ENCODE data around the gene GLTP.

GLTP gene

GRCh38 chr12:109925185-109925840, 45.0 kb upstream of the GLTP start:
- TF ChIP-seq TCF12 (IDR thresholded peaks at IDR 0.05; ENCODE audit: low read depth) (no peak), CEBPB (IDR thresholded peaks at IDR 0.05) (no peak)

- TF ChIP-seq, protein P1, sequence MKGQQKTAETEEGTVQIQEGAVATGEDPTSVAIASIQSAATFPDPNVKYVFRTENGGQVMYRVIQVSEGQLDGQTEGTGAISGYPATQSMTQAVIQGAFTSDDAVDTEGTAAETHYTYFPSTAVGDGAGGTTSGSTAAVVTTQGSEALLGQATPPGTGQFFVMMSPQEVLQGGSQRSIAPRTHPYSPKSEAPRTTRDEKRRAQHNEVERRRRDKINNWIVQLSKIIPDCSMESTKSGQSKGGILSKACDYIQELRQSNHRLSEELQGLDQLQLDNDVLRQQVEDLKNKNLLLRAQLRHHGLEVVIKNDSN (IDR thresholded peaks at IDR 0.05) = no peak
- TF ChIP-seq NFIC (IDR thresholded peaks at IDR 0.05) (no peak), YY1 (IDR thresholded peaks at IDR 0.05; ENCODE audit: low read depth) (no peak), TAF1 (IDR thresholded peaks at IDR 0.05; ENCODE audit: low read depth) (no peak), EGR1 (IDR thresholded peaks at IDR 0.05) (no peak), ZBTB7A (IDR thresholded peaks at IDR 0.05; ENCODE audit: low read depth) (no peak), CREB1 (IDR thresholded peaks at IDR 0.05; ENCODE audit: low read depth) (no peak), TCF12 (IDR thresholded peaks at IDR 0.05; ENCODE audit: low read depth) (no peak)
- TF ChIP-seq, protein P2, sequence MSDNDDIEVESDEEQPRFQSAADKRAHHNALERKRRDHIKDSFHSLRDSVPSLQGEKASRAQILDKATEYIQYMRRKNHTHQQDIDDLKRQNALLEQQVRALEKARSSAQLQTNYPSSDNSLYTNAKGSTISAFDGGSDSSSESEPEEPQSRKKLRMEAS (IDR thresholded peaks at IDR 0.05) = no peak
Measured at GRCh38 chr12:109923481-109924245, 43.3 kb upstream of the GLTP start.

DNA sequence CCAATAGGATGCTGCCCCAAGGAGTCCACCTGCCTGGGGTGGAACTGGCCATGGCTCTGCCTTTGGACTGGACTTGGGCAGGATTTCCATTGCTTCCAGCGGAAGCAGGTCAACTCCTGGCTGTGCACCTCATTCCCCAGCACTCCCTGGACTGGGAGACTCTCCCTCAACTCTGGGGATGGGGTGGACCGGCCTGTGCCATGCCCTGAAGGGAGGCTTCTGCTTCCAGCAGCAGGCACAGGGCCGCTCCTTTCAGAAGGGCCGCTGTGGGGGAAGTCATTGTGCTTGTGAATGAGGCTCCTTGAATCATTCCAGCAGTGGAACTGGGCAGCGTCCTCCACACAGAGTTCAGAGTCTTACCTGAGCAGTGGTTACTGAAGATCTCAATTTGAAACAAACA, 42.7 kb upstream of the GLTP start:
- TF ChIP-seq CEBPB (IDR thresholded peaks at IDR 0.05) (no peak), ZBTB7A (IDR thresholded peaks at IDR 0.05; ENCODE audit: low read depth) (no peak), TEAD4 (IDR thresholded peaks at IDR 0.05) (no peak), EP300 (IDR thresholded peaks at IDR 0.05; ENCODE audit: borderline replicate concordance) (no peak), NFIC (IDR thresholded peaks at IDR 0.05) (no peak), EGR1 (IDR thresholded peaks at IDR 0.05) (no peak), FOXM1 (IDR thresholded peaks at IDR 0.05; ENCODE audit: borderline replicate concordance, low read depth) (no peak), TAF1 (IDR thresholded peaks at IDR 0.05; ENCODE audit: low read depth) (no peak), RAD21 (IDR thresholded peaks at IDR 0.05; ENCODE audit: low read depth) (no peak)
- TF ChIP-seq, protein P2 (IDR thresholded peaks at IDR 0.05) = no peak
- TF ChIP-seq, protein P1 (IDR thresholded peaks at IDR 0.05) = no peak

DNA sequence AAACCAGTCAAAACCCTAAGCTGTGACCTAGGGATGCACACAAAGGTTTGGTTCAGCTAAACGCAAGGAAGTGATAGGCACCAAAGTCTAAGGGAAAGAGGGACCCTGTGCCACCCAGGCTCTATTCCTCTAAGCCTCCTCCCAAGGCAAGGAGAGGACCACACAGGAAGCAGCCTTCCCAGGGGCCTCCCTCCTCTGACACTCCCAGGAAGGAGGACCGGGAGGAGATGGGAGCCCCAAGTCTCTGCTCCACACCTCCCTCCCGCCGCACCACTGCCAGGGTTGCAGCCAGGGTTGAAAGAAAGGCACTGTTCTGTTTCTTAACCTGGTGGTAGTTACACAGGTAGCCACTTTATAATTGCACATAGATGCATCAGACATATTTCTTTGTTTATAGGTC, 41.6 kb upstream of the GLTP start:
- TF ChIP-seq TCF12 (IDR thresholded peaks at IDR 0.05; ENCODE audit: low read depth) (no peak), CEBPB (IDR thresholded peaks at IDR 0.05) (no peak), YY1 (IDR thresholded peaks at IDR 0.05; ENCODE audit: low read depth) (no peak), EP300 (IDR thresholded peaks at IDR 0.05; ENCODE audit: borderline replicate concordance) (no peak)
- TF ChIP-seq, protein P2 (IDR thresholded peaks at IDR 0.05) = no peak

GRCh38 chr12:109920261-109920780, 40.0 kb upstream of the GLTP start:
- TF ChIP-seq, protein P1 (IDR thresholded peaks at IDR 0.05) = no peak
- TF ChIP-seq ZBTB7A (IDR thresholded peaks at IDR 0.05; ENCODE audit: low read depth) = no peak

DNA sequence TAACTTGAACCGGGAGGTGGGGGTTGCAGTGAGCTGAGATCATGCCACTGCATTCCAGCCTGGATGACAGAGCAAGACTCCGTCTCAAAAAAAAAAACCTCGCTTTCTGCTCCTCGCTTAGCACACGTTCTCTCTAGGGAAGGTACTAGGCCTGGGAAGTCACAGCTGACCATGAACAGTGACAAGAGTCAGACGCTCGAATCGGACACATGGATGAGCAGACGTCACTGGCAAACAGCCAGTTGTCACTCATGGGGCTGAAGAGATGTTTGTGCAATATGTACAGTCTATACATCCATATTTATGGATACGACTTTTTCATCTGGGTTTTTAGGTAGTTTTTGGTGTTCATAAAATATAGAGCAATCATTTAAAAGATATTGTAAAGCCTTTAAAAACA, 39.1 kb upstream of the GLTP start:
- TF ChIP-seq, protein P1 (IDR thresholded peaks at IDR 0.05) = no peak
- TF ChIP-seq TCF12 (IDR thresholded peaks at IDR 0.05; ENCODE audit: low read depth) = no peak
- TF ChIP-seq, protein P3, sequence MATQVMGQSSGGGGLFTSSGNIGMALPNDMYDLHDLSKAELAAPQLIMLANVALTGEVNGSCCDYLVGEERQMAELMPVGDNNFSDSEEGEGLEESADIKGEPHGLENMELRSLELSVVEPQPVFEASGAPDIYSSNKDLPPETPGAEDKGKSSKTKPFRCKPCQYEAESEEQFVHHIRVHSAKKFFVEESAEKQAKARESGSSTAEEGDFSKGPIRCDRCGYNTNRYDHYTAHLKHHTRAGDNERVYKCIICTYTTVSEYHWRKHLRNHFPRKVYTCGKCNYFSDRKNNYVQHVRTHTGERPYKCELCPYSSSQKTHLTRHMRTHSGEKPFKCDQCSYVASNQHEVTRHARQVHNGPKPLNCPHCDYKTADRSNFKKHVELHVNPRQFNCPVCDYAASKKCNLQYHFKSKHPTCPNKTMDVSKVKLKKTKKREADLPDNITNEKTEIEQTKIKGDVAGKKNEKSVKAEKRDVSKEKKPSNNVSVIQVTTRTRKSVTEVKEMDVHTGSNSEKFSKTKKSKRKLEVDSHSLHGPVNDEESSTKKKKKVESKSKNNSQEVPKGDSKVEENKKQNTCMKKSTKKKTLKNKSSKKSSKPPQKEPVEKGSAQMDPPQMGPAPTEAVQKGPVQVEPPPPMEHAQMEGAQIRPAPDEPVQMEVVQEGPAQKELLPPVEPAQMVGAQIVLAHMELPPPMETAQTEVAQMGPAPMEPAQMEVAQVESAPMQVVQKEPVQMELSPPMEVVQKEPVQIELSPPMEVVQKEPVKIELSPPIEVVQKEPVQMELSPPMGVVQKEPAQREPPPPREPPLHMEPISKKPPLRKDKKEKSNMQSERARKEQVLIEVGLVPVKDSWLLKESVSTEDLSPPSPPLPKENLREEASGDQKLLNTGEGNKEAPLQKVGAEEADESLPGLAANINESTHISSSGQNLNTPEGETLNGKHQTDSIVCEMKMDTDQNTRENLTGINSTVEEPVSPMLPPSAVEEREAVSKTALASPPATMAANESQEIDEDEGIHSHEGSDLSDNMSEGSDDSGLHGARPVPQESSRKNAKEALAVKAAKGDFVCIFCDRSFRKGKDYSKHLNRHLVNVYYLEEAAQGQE (IDR thresholded peaks at IDR 0.05; ENCODE audit: low read depth) = no peak
- no peak for TF ChIP-seq CREB1 (IDR thresholded peaks at IDR 0.05; ENCODE audit: low read depth)
- no peak for TF ChIP-seq EP300 (IDR thresholded peaks at IDR 0.05; ENCODE audit: borderline replicate concordance)

GRCh38 chr12:109916045-109916444, 35.7 kb upstream of the GLTP start:
- TF ChIP-seq CEBPB (IDR thresholded peaks at IDR 0.05) (no peak), YY1 (IDR thresholded peaks at IDR 0.05; ENCODE audit: low read depth) (no peak), EP300 (IDR thresholded peaks at IDR 0.05; ENCODE audit: borderline replicate concordance) (no peak), FOXM1 (IDR thresholded peaks at IDR 0.05; ENCODE audit: borderline replicate concordance, low read depth) (no peak), ZBTB7A (IDR thresholded peaks at IDR 0.05; ENCODE audit: low read depth) (no peak), TEAD4 (IDR thresholded peaks at IDR 0.05) (no peak), RAD21 (IDR thresholded peaks at IDR 0.05; ENCODE audit: low read depth) (no peak), TCF12 (IDR thresholded peaks at IDR 0.05; ENCODE audit: low read depth) (no peak), TAF1 (IDR thresholded peaks at IDR 0.05; ENCODE audit: low read depth) (no peak), CREB1 (IDR thresholded peaks at IDR 0.05; ENCODE audit: low read depth) (no peak), NFIC (IDR thresholded peaks at IDR 0.05) (no peak), EGR1 (IDR thresholded peaks at IDR 0.05) (no peak)
- TF ChIP-seq, protein P1 (IDR thresholded peaks at IDR 0.05) = no peak
- TF ChIP-seq, protein P3 (IDR thresholded peaks at IDR 0.05; ENCODE audit: low read depth) = no peak
- TF ChIP-seq, protein P2 (IDR thresholded peaks at IDR 0.05) = no peak

All from Ishikawa (cell line).